Dendritic cell treated with granulocyte-macrophage colony-stimulating factor and Interleukin-4, amounts not matched to agents 40 ng/mL and 50 ng/mL, for 4 days (primary cell): ENCODE measurements around the gene SOX15.
A peak's percentile ranks its signal among the peaks of the same experiment; 100 is the strongest.

ENCODE experiments used
- H3K27ac Mint-ChIP-seq: one replicate; pipeline ENCODE4 v1.8.0; 2022; ENCODE audit warnings: mild to moderate bottlenecking, mixed read lengths
- H3K27me3 Mint-ChIP-seq: one replicate; pipeline ENCODE4 v1.8.0; 2022; ENCODE audit warnings: mild to moderate bottlenecking, mixed read lengths
- H3K36me3 Mint-ChIP-seq: one replicate; pipeline ENCODE4 v1.8.0; 2022; ENCODE audit warnings: low read depth, mixed read lengths
- H3K4me1 Mint-ChIP-seq: one replicate; pipeline ENCODE4 v1.8.0; 2022; ENCODE audit warnings: low read depth, mixed read lengths
- H3K4me3 Mint-ChIP-seq: one replicate; pipeline ENCODE4 v1.8.0; 2022; ENCODE audit warnings: mild to moderate bottlenecking, moderate library complexity, mixed read lengths
- H3K9me3 Mint-ChIP-seq: one replicate; pipeline ENCODE4 v1.8.0; 2022; ENCODE audit warnings: mixed read lengths
- intact Hi-C: fragments of 100-400 bp; cut with micrococcal nuclease; formaldehyde crosslinking; loops from one replicate; pipeline ENCODE4 v1.15.0; 2022

The SOX15 gene

GRCh38 chr17:7577327-7578199 lies 12.3 kb downstream of the SOX15 start:
- H3K27ac Mint-ChIP-seq, result peak overlapping the region; percentile 92
- H3K4me3 Mint-ChIP-seq, result peak overlapping the region; percentile 97
- peaks cover 76% of the 10 kb centered on the region for H3K4me1 Mint-ChIP-seq
- H3K9me3 Mint-ChIP-seq, result no peaks in the 10 kb centered on the region
- intact Hi-C loops, result no loop called here
- no peaks in the 10 kb centered on the region for H3K27me3 Mint-ChIP-seq
- peaks cover 100% of the 10 kb centered on the region for H3K36me3 Mint-ChIP-seq

GRCh38 chr17:7576432-7576937 lies 13.4 kb downstream of the SOX15 start:
- H3K27ac Mint-ChIP-seq, result peak overlapping the region; percentile 92
- H3K36me3 Mint-ChIP-seq, result peaks cover 100% of the 10 kb centered on the region
- H3K4me3 Mint-ChIP-seq, result peak overlapping the region; percentile 30
- peaks cover 73% of the 10 kb centered on the region for H3K4me1 Mint-ChIP-seq
- no peaks in the 10 kb centered on the region for H3K27me3 Mint-ChIP-seq
- intact Hi-C loops, result no loop called here
- H3K9me3 Mint-ChIP-seq, result no peaks in the 10 kb centered on the region

DNA sequence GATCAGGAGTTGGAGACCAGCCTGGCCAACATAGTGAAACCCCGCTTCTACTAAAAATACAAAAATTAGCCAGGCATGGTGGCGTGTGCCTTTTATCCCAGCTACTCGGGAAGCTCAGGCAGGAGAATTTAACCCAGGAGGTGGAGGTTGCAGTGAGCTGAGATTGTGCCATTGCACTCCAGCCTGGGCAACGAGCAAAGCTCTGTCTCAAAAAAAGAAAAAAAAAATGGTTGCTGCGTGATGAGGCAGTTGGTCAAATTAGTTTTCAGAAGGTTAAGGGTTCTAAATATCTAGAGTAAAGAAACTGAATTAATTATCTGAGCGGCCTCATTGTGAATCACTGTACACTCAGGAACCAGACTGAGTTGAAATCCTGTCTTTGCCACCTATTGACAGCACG lies 13.9 kb downstream of the SOX15 start:
- intact Hi-C loops, result no loop called here
- Mint-ChIP-seq H3K4me1 (peaks cover 73% of the 10 kb centered on the region), H3K27me3 (no peaks in the 10 kb centered on the region), H3K4me3 (peak overlapping the region; percentile 26), H3K36me3 (peaks cover 100% of the 10 kb centered on the region), H3K9me3 (no peaks in the 10 kb centered on the region), H3K27ac (peak overlapping the region; percentile 92)

DNA sequence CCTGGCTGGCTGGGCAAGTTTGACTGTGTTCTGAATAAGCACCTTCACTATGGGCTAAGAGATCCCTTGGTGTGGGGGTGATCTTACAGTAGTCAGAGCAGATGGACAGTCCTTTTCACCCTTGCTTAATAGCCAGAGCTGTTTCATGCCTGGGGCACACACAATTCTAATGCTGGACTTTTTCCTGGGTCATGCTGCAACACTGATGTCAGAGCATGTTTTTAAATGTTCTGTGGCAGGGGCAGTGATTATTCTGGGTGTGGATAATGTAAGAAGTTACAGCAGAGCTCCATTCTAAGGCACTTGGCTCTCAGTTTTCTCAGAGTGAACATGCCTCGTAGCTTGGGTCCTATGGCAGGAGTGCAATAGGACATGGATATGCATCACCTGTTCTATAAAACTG lies 14.4 kb downstream of the SOX15 start:
- Mint-ChIP-seq H3K27ac (peak overlapping the region; percentile 92), H3K9me3 (no peaks in the 10 kb centered on the region), H3K36me3 (peaks cover 100% of the 10 kb centered on the region), H3K4me1 (peaks cover 73% of the 10 kb centered on the region), H3K27me3 (no peaks in the 10 kb centered on the region), H3K4me3 (peak overlapping the region; percentile 85)
- intact Hi-C loops, result no loop called here

DNA sequence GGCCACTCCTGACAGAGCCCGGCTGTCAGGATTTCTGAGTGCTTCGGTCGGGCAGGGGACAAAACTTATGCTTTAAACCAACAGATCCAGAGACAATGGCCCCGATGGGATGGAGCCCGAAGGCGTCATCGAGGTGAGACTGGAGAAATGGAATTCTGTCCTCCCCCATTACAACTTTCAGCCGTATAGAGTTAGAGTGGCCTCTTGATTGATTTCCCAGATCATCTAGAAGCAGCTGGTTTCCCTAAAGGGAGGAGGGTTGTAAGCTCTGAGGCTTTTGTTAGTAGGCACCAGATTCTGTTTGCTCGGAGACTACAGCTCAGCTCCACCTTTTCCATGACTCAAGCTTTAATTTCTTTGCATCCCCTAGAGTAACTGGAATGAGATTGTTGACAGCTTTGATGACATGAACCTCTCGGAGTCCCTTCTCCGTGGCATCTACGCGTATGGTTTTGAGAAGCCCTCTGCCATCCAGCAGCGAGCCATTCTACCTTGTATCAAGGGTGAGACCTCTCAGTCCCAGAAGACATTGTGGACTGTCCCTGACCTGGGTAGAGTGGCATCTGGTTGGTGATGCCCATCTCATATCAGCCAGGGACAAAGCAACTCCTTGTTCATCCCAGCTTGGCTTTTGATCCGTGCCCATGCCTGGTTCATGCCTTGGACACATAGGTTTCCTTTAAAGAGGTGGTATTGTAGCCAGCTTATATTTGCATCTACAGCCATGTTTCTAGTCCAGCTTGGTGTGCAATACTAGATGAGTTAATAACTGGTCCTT lies 15.5 kb downstream of the SOX15 start:
- H3K27me3 Mint-ChIP-seq, result no peaks in the 10 kb centered on the region
- no peaks in the 10 kb centered on the region for H3K9me3 Mint-ChIP-seq
- H3K4me1 Mint-ChIP-seq, result peaks cover 84% of the 10 kb centered on the region
- intact Hi-C loops, result loop anchor here (5.0 kb wide), 1 partner anchor 113 kb away; the partner anchor contains the start of genes TP53 and WRAP53
- H3K36me3 Mint-ChIP-seq, result peaks cover 100% of the 10 kb centered on the region
- H3K4me3 Mint-ChIP-seq, result peak overlapping the region; percentile 85
- H3K27ac Mint-ChIP-seq, result peak overlapping the region; percentile 95

- no peaks in the 10 kb centered on the region for H3K9me3 Mint-ChIP-seq
- no peaks in the 10 kb centered on the region for H3K27me3 Mint-ChIP-seq
- H3K27ac Mint-ChIP-seq, result peak overlapping the region; percentile 95
- H3K4me3 Mint-ChIP-seq, result peak overlapping the region; percentile 85
- peaks cover 100% of the 10 kb centered on the region for H3K36me3 Mint-ChIP-seq
- intact Hi-C loops, result loop anchor here (5.0 kb wide), 1 partner anchor 114 kb away; the partner anchor contains the start of genes TP53 and WRAP53
- H3K4me1 Mint-ChIP-seq, result peaks cover 85% of the 10 kb centered on the region
Observed at GRCh38 chr17:7573324-7574080, 16.4 kb downstream of the SOX15 start.

- no peaks in the 10 kb centered on the region for H3K27me3 Mint-ChIP-seq
- H3K4me3 Mint-ChIP-seq, result peak overlapping the region; percentile 85
- peak overlapping the region; percentile 95 for H3K27ac Mint-ChIP-seq
- intact Hi-C loops, result loop anchor here (1.0 to 5.0 kb wide), 2 partner anchors 11 to 115 kb away; partner anchors contain the start of genes SENP3, TP53 and WRAP53
- no peaks in the 10 kb centered on the region for H3K9me3 Mint-ChIP-seq
- H3K36me3 Mint-ChIP-seq, result peaks cover 100% of the 10 kb centered on the region
- peaks cover 80% of the 10 kb centered on the region for H3K4me1 Mint-ChIP-seq
Observed at GRCh38 chr17:7572588-7573323, 17.1 kb downstream of the SOX15 start.

- Mint-ChIP-seq H3K4me1 (peaks cover 80% of the 10 kb centered on the region), H3K4me3 (peak overlapping the region; percentile 85), H3K36me3 (peaks cover 100% of the 10 kb centered on the region), H3K27ac (peak overlapping the region; percentile 95), H3K27me3 (no peaks in the 10 kb centered on the region), H3K9me3 (no peaks in the 10 kb centered on the region)
- intact Hi-C loops, result loop anchor here (1.0 to 5.0 kb wide), 2 partner anchors 11 to 115 kb away; partner anchors contain the start of genes SENP3, TP53 and WRAP53
Observed at GRCh38 chr17:7572338-7572587, 17.6 kb downstream of the SOX15 start.

DNA sequence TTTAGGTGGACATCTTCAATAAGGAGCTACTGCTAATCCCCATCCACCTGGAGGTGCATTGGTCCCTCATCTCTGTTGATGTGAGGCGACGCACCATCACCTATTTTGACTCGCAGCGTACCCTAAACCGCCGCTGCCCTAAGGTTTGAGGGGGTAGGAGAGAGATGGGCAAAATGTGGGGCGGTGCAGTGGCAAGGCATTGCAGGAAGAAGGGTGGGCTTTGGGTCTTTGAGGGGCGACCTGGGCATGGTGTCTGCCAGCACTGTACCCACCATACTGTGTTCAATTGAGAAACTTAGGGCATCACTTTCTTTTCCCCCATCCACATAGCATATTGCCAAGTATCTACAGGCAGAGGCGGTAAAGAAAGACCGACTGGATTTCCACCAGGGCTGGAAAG lies 19.5 kb downstream of the SOX15 start:
- H3K27me3 Mint-ChIP-seq, result no peaks in the 10 kb centered on the region
- peak overlapping the region; percentile 95 for H3K27ac Mint-ChIP-seq
- peaks cover 61% of the 10 kb centered on the region for H3K4me1 Mint-ChIP-seq
- no peak overlapping the region for H3K4me3 Mint-ChIP-seq
- intact Hi-C loops, result loop anchor here (5.0 kb wide), 1 partner anchor 117 kb away; the partner anchor contains the start of genes TP53 and WRAP53
- no peaks in the 10 kb centered on the region for H3K9me3 Mint-ChIP-seq
- H3K36me3 Mint-ChIP-seq, result peaks cover 100% of the 10 kb centered on the region

DNA sequence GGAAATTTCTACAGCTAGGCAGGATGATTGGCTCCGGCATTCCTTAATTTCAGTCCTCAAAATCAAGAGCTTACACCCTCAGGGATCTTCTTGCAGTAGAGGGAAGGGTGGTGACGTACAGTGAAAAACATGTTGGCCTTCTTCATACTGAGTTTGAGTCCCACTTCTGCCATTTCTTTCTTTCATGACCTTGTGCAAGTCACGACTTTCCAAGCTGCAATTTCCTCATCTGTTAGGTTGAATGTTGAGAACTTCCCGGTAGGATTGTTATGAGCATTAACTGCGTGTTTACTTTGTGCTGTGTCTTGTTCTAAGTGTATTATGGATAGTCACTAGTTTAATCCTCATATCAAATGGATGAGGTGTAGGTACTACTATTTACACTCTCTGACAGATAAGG lies 20.3 kb downstream of the SOX15 start:
- Mint-ChIP-seq H3K4me1 (peaks cover 60% of the 10 kb centered on the region), H3K27me3 (no peaks in the 10 kb centered on the region), H3K4me3 (no peak overlapping the region), H3K9me3 (no peaks in the 10 kb centered on the region), H3K36me3 (peaks cover 100% of the 10 kb centered on the region), H3K27ac (peak overlapping the region; percentile 95)
- intact Hi-C loops, result no loop called here

- Mint-ChIP-seq H3K27me3 (no peaks in the 10 kb centered on the region), H3K4me1 (peaks cover 70% of the 10 kb centered on the region), H3K4me3 (peak overlapping the region; percentile 97), H3K27ac (peak overlapping the region; percentile 96), H3K36me3 (peaks cover 95% of the 10 kb centered on the region), H3K9me3 (no peaks in the 10 kb centered on the region)
- intact Hi-C loops, result no loop called here
Observed at GRCh38 chr17:7563115-7563869, 26.6 kb downstream of the SOX15 start.

DNA sequence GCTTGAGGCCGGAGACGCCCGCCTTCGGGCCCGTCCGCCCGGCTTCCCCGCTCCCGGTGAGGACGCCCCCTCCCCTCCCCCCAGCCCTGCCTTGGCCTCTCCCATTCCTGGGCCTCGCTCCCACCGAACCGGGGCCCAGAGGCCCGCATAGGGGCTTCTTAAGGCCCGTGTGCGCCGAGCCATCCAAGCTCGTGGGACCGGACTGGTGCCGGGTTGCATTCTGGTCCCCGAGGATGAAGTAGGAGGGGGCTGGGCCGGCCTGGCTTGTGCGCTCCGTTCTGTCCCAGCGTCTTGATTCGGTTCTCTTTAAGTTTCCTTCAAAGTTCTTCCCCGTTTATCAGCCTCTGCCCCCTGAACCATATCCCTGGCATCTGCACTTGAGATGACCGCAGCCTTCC lies 27.7 kb downstream of the SOX15 start:
- Mint-ChIP-seq H3K9me3 (no peaks in the 10 kb centered on the region), H3K4me3 (peak overlapping the region; percentile 97), H3K4me1 (peaks cover 75% of the 10 kb centered on the region), H3K27me3 (no peaks in the 10 kb centered on the region), H3K27ac (peak overlapping the region; percentile 96), H3K36me3 (peaks cover 92% of the 10 kb centered on the region)
- intact Hi-C loops, result no loop called here
